Measurements from ENCODE around the gene CD99L2.

Gene CD99L2

GRCh38 chrX:150767475-150768131 lies 130.9 kb downstream of the CD99L2 start:
- Histone ChIP-seq H3K79me1 (ENCODE audit: low read depth, low read length) (no peaks in the 10 kb centered on the region), H3K4me1 (ENCODE audit: control insufficient read depth in 2 of 2, insufficient read depth in 1 of 2, low read depth in 1 of 2, low read length in 2 of 2) (no peaks in the 10 kb centered on the region), H3K4me3 (ENCODE audit: low read length in 2 of 2) (no peak overlapping the region), H2BK5ac (ENCODE audit: low read length) (no peak overlapping the region), H3K4me2 (ENCODE audit: insufficient read depth, low read length, poor library complexity, severe bottlenecking) (no peak overlapping the region), H2BK15ac (ENCODE audit: low read length) (no peak overlapping the region), H3K27ac (replicated peaks; ENCODE audit: low read length) (no peak overlapping the region), H4K8ac (ENCODE audit: low read depth, low read length) (no peak overlapping the region), H2BK12ac (ENCODE audit: low read length) (no peak overlapping the region), H3K18ac (ENCODE audit: low read length) (no peak overlapping the region), H3K14ac (ENCODE audit: low read length) (no peak overlapping the region), H3K4ac (ENCODE audit: low read length) (no peak overlapping the region), H3K9me3 (replicated peaks in 1 of 2; ENCODE audit: control insufficient read depth in 2 of 2, insufficient read depth in 1 of 2, low read depth in 1 of 2, low read length in 2 of 2) (no peaks in the 10 kb centered on the region), H2AFZ (ENCODE audit: low read length) (no peak overlapping the region), H3K9ac (ENCODE audit: low read depth, low read length, poor library complexity) (no peak overlapping the region), H3K23ac (ENCODE audit: low read depth, low read length, poor library complexity) (no peak overlapping the region), H3K27me3 (ENCODE audit: control insufficient read depth in 3 of 3, insufficient read depth in 3 of 3, low read depth in 1 of 3, low read length in 3 of 3) (peaks cover 0 to 12% (median 0%) of the 10 kb centered on the region in 3 experiments), H4K91ac (ENCODE audit: low read depth, low read length, poor library complexity) (no peak overlapping the region), H2AK5ac (ENCODE audit: low read depth, low read length) (no peak overlapping the region), H3K36me3 (replicated peaks in 1 of 2; ENCODE audit: control insufficient read depth in 2 of 2, insufficient read depth in 2 of 2, low read length in 2 of 2) (peaks cover 0 to 13% of the 10 kb centered on the region in 2 donors), H2BK120ac (ENCODE audit: low read depth, low read length) (no peak overlapping the region)
- no peak for DNase-seq (ENCODE audit: low spot score)
- no CpG with 5 or more reads among the region's 17 CpGs for WGBS, 2 donors (ENCODE audit: extremely low coverage in 2 of 2, insufficient read length in 2 of 2, insufficient replicate concordance in 1 of 2)

GRCh38 chrX:150767045-150767395 lies 131.4 kb downstream of the CD99L2 start:
- no peak overlapping the region for H3K4ac ChIP-seq (ENCODE audit: low read length)
- no peak overlapping the region for H3K18ac ChIP-seq (ENCODE audit: low read length)
- no peak overlapping the region for H2BK15ac ChIP-seq (ENCODE audit: low read length)
- peaks cover 0 to 16% of the 10 kb centered on the region in 2 donors for H3K36me3 ChIP-seq (replicated peaks in 1 of 2; ENCODE audit: control insufficient read depth in 2 of 2, insufficient read depth in 2 of 2, low read length in 2 of 2)
- no peak overlapping the region for H2BK5ac ChIP-seq (ENCODE audit: low read length)
- H2BK12ac ChIP-seq (ENCODE audit: low read length): no peak overlapping the region
- DNase-seq (ENCODE audit: low spot score): no peak
- H3K9ac ChIP-seq (ENCODE audit: low read depth, low read length, poor library complexity): no peak overlapping the region
- no peak overlapping the region for H3K27ac ChIP-seq (replicated peaks; ENCODE audit: low read length)
- no peak overlapping the region for H2AFZ ChIP-seq (ENCODE audit: low read length)
- H3K23ac ChIP-seq (ENCODE audit: low read depth, low read length, poor library complexity): no peak overlapping the region
- no peak overlapping the region for H2BK120ac ChIP-seq (ENCODE audit: low read depth, low read length)
- no peak overlapping the region for H4K8ac ChIP-seq (ENCODE audit: low read depth, low read length)
- H3K9me3 ChIP-seq (replicated peaks in 1 of 2; ENCODE audit: control insufficient read depth in 2 of 2, insufficient read depth in 1 of 2, low read depth in 1 of 2, low read length in 2 of 2): no peaks in the 10 kb centered on the region
- H3K27me3 ChIP-seq (ENCODE audit: control insufficient read depth in 3 of 3, insufficient read depth in 3 of 3, low read depth in 1 of 3, low read length in 3 of 3): peaks cover 0 to 13% (median 0%) of the 10 kb centered on the region in 3 experiments
- no peak overlapping the region for H4K91ac ChIP-seq (ENCODE audit: low read depth, low read length, poor library complexity)
- no CpG with 5 or more reads among the region's 9 CpGs for WGBS, 2 donors (ENCODE audit: extremely low coverage in 2 of 2, insufficient read length in 2 of 2, insufficient replicate concordance in 1 of 2)
- no peak overlapping the region for H3K4me2 ChIP-seq (ENCODE audit: insufficient read depth, low read length, poor library complexity, severe bottlenecking)
- no peak overlapping the region for H2AK5ac ChIP-seq (ENCODE audit: low read depth, low read length)
- no peaks in the 10 kb centered on the region for H3K4me1 ChIP-seq (ENCODE audit: control insufficient read depth in 2 of 2, insufficient read depth in 1 of 2, low read depth in 1 of 2, low read length in 2 of 2)
- no peak overlapping the region for H3K14ac ChIP-seq (ENCODE audit: low read length)
- no peak overlapping the region for H3K4me3 ChIP-seq (ENCODE audit: low read length in 2 of 2)
- H3K79me1 ChIP-seq (ENCODE audit: low read depth, low read length): no peaks in the 10 kb centered on the region

GRCh38 chrX:150766351-150767044 lies 132.0 kb downstream of the CD99L2 start:
- Histone ChIP-seq H2BK15ac (ENCODE audit: low read length) (no peak overlapping the region), H2BK12ac (ENCODE audit: low read length) (no peak overlapping the region), H3K4me1 (ENCODE audit: control insufficient read depth in 2 of 2, insufficient read depth in 1 of 2, low read depth in 1 of 2, low read length in 2 of 2) (no peaks in the 10 kb centered on the region), H4K8ac (ENCODE audit: low read depth, low read length) (no peak overlapping the region), H3K23ac (ENCODE audit: low read depth, low read length, poor library complexity) (no peak overlapping the region), H2AK5ac (ENCODE audit: low read depth, low read length) (no peak overlapping the region), H2BK5ac (ENCODE audit: low read length) (no peak overlapping the region), H3K4ac (ENCODE audit: low read length) (no peak overlapping the region), H3K18ac (ENCODE audit: low read length) (no peak overlapping the region), H2AFZ (ENCODE audit: low read length) (no peak overlapping the region), H3K9ac (ENCODE audit: low read depth, low read length, poor library complexity) (no peak overlapping the region), H3K27me3 (ENCODE audit: control insufficient read depth in 3 of 3, insufficient read depth in 3 of 3, low read depth in 1 of 3, low read length in 3 of 3) (peaks cover 0 to 13% (median 0%) of the 10 kb centered on the region in 3 experiments), H3K9me3 (replicated peaks in 1 of 2; ENCODE audit: control insufficient read depth in 2 of 2, insufficient read depth in 1 of 2, low read depth in 1 of 2, low read length in 2 of 2) (no peaks in the 10 kb centered on the region), H3K79me1 (ENCODE audit: low read depth, low read length) (no peaks in the 10 kb centered on the region), H3K27ac (replicated peaks; ENCODE audit: low read length) (no peak overlapping the region), H3K4me2 (ENCODE audit: insufficient read depth, low read length, poor library complexity, severe bottlenecking) (no peak overlapping the region), H2BK120ac (ENCODE audit: low read depth, low read length) (no peak overlapping the region), H3K14ac (ENCODE audit: low read length) (no peak overlapping the region), H3K36me3 (replicated peaks in 1 of 2; ENCODE audit: control insufficient read depth in 2 of 2, insufficient read depth in 2 of 2, low read length in 2 of 2) (peaks cover 0 to 16% of the 10 kb centered on the region in 2 donors), H4K91ac (ENCODE audit: low read depth, low read length, poor library complexity) (no peak overlapping the region), H3K4me3 (ENCODE audit: low read length in 2 of 2) (no peak overlapping the region)
- no CpG with 5 or more reads among the region's 13 CpGs for WGBS, 2 donors (ENCODE audit: extremely low coverage in 2 of 2, insufficient read length in 2 of 2, insufficient replicate concordance in 1 of 2)
- DNase-seq (ENCODE audit: low spot score): no peak

- Histone ChIP-seq H2AFZ (ENCODE audit: low read length) (no peak overlapping the region), H3K27ac (replicated peaks; ENCODE audit: low read length) (no peak overlapping the region), H3K4me2 (ENCODE audit: insufficient read depth, low read length, poor library complexity, severe bottlenecking) (no peak overlapping the region), H2BK15ac (ENCODE audit: low read length) (no peak overlapping the region), H3K4me3 (ENCODE audit: low read length in 2 of 2) (no peak overlapping the region), H3K9me3 (replicated peaks in 1 of 2; ENCODE audit: control insufficient read depth in 2 of 2, insufficient read depth in 1 of 2, low read depth in 1 of 2, low read length in 2 of 2) (no peaks in the 10 kb centered on the region), H3K4me1 (ENCODE audit: control insufficient read depth in 2 of 2, insufficient read depth in 1 of 2, low read depth in 1 of 2, low read length in 2 of 2) (peaks cover 0 to 2% of the 10 kb centered on the region in 2 donors), H3K23ac (ENCODE audit: low read depth, low read length, poor library complexity) (no peak overlapping the region), H4K8ac (ENCODE audit: low read depth, low read length) (no peak overlapping the region), H2BK5ac (ENCODE audit: low read length) (no peak overlapping the region), H4K91ac (ENCODE audit: low read depth, low read length, poor library complexity) (no peak overlapping the region), H2BK120ac (ENCODE audit: low read depth, low read length) (no peak overlapping the region), H3K27me3 (ENCODE audit: control insufficient read depth in 3 of 3, insufficient read depth in 3 of 3, low read depth in 1 of 3, low read length in 3 of 3) (peaks cover 0 to 13% (median 0%) of the 10 kb centered on the region in 3 experiments), H2AK5ac (ENCODE audit: low read depth, low read length) (no peak overlapping the region), H3K36me3 (replicated peaks in 1 of 2; ENCODE audit: control insufficient read depth in 2 of 2, insufficient read depth in 2 of 2, low read length in 2 of 2) (peaks cover 0 to 16% of the 10 kb centered on the region in 2 donors), H3K9ac (ENCODE audit: low read depth, low read length, poor library complexity) (no peak overlapping the region), H3K79me1 (ENCODE audit: low read depth, low read length) (no peaks in the 10 kb centered on the region), H3K18ac (ENCODE audit: low read length) (no peak overlapping the region), H3K14ac (ENCODE audit: low read length) (no peak overlapping the region), H2BK12ac (ENCODE audit: low read length) (no peak overlapping the region), H3K4ac (ENCODE audit: low read length) (no peak overlapping the region)
- no CpG with 5 or more reads among the region's 19 CpGs for WGBS, 2 donors (ENCODE audit: extremely low coverage in 2 of 2, insufficient read length in 2 of 2, insufficient replicate concordance in 1 of 2)
- no peak for DNase-seq (ENCODE audit: low spot score)
Observed at GRCh38 chrX:150765782-150766350, 132.6 kb downstream of the CD99L2 start.

All from neuronal stem cell (in vitro differentiated cells).